IMR-90 (cell line): Measurements from ENCODE around the gene FAM168B.

Source experiments
- CHD1 ChIP-seq: IDR thresholded peaks from 2 replicates; pipeline ENCODE4 v1.6.1; 2012; ENCODE audit warnings: low read depth, low read length, improper control_type of control experiment
- CTCF ChIP-seq: conservative IDR thresholded peaks from 2 replicates; pipeline ENCODE4 v1.5.1; 2012; ENCODE audit warnings: mild to moderate bottlenecking, low read depth, low read length, improper control_type of control experiment
- FOS ChIP-seq: fragments of 150-350 bp; IDR thresholded peaks from 2 replicates; pipeline ENCODE4 v1.6.1; 2016; ENCODE audit warnings: low read depth, low read length
- MAFK ChIP-seq: IDR thresholded peaks from 2 replicates; pipeline ENCODE4 v1.6.1; 2012; ENCODE audit warnings: low read depth, low read length, improper control_type of control experiment
- MXI1 ChIP-seq: IDR thresholded peaks from 2 replicates; pipeline ENCODE4 v1.6.1; 2012; ENCODE audit warnings: low read depth, mild to moderate bottlenecking, low read length, moderate library complexity, borderline replicate concordance
- NFE2L2 ChIP-seq: fragments of 150-350 bp; IDR thresholded peaks from 2 replicates; pipeline ENCODE4 v1.6.1; 2016; ENCODE audit warnings: low read depth, mild to moderate bottlenecking, low read length
- POLR2A ChIP-seq: IDR thresholded peaks from 2 replicates; pipeline ENCODE4 v1.6.1; 2012; ENCODE audit warnings: mild to moderate bottlenecking, low read depth, low read length
- RAD21 ChIP-seq: IDR thresholded peaks from 2 replicates; pipeline ENCODE4 v1.6.1; 2012; ENCODE audit warnings: low read length, improper control_type of control experiment
- RFX5 ChIP-seq: IDR thresholded peaks from 2 replicates; pipeline ENCODE4 v1.8.0; 2012; ENCODE audit warnings: low read depth, mild to moderate bottlenecking, low read length, moderate library complexity
- USF2 ChIP-seq: fragments of 150-350 bp; IDR thresholded peaks from 2 replicates; pipeline ENCODE4 v1.6.1; 2017; ENCODE audit warnings: mild to moderate bottlenecking, antibody characterized with exemption, low read length, low read depth
- TF ChIP-seq, protein P1 (sequence below): fragments of 150-350 bp; IDR thresholded peaks from 2 replicates; pipeline ENCODE4 v1.6.1; 2016; ENCODE audit warnings: low read depth, mild to moderate bottlenecking, low read length, moderate library complexity, borderline replicate concordance

- TF ChIP-seq CTCF: peak; percentile 29; the same call in 1 of the 2 replicates
- TF ChIP-seq MXI1: peak; percentile 77; the same call in 1 of the 2 replicates
- no peak for TF ChIP-seq RFX5
- TF ChIP-seq USF2: no peak
- TF ChIP-seq CHD1: no peak
- TF ChIP-seq FOS: no peak
- TF ChIP-seq, protein P1, sequence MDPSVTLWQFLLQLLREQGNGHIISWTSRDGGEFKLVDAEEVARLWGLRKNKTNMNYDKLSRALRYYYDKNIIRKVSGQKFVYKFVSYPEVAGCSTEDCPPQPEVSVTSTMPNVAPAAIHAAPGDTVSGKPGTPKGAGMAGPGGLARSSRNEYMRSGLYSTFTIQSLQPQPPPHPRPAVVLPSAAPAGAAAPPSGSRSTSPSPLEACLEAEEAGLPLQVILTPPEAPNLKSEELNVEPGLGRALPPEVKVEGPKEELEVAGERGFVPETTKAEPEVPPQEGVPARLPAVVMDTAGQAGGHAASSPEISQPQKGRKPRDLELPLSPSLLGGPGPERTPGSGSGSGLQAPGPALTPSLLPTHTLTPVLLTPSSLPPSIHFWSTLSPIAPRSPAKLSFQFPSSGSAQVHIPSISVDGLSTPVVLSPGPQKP: no peak
- TF ChIP-seq RAD21: no peak
- TF ChIP-seq MAFK: no peak
- TF ChIP-seq POLR2A: peak; percentile 95
- TF ChIP-seq NFE2L2: no peak
These were observed 12.1 kb upstream of the FAM168B start, which contains the start of gene PLEKHB2 for GRCh38 chr2:131105156-131105949.
